CD4-positive, alpha-beta memory T cell (primary cell): Measurements from ENCODE around the gene ARVCF. TPM values are rescaled to one million over a fixed set of nuclear protein-coding genes. Genes with fewer than 3 reads are reported as not detected.

Source experiments
- CTCF ChIA-PET: fragments of 350-600 bp; sonication (Branson Sonifier 250); formaldehyde crosslinking; loops from one replicate; lab custom pipeline; 2021; ENCODE audit warnings: inconsistent platforms; ENCODE audit not compliant: partially characterized antibody; lab: Charles Lee
- POLR2A ChIA-PET: fragments of 350-600 bp; sonication (Branson Sonifier 250); formaldehyde crosslinking; loops from one replicate; lab custom pipeline; 2021; ENCODE audit not compliant: partially characterized antibody; lab: Charles Lee
- DNase-seq, 5 donors: peaks; one replicate each; pipeline versions ENCODE4 v3.0.0 to v3.0.0-alpha.2; 2020 to 2022; ENCODE audit warnings: mixed read lengths in 1 of 5
- H3K27ac ChIP-seq: one replicate; pipeline ENCODE4 v1.7.0; 2013; ENCODE audit warnings: low read depth, low read length
- H3K27me3 ChIP-seq: 2 replicates; pipeline ENCODE4 v1.7.0; 2013; ENCODE audit warnings: mild to moderate bottlenecking, low read length, moderate library complexity; ENCODE audit not compliant: insufficient read depth
- H3K36me3 ChIP-seq: 2 replicates; pipeline ENCODE4 v1.7.0; 2013; ENCODE audit warnings: mild to moderate bottlenecking, low read length, moderate library complexity; ENCODE audit not compliant: insufficient read depth
- H3K4me1 ChIP-seq: 2 replicates; pipeline ENCODE4 v1.7.0; 2013; ENCODE audit warnings: mild to moderate bottlenecking, low read length, moderate library complexity; ENCODE audit not compliant: insufficient read depth
- H3K4me3 ChIP-seq, 2 donors: one replicate each; pipeline ENCODE4 v1.7.0; 2013; ENCODE audit warnings: low read length in 2 of 2, mild to moderate bottlenecking in 1 of 2
- H3K9me3 ChIP-seq, 2 donors: one replicate each; pipeline ENCODE4 v1.7.0; 2013; ENCODE audit warnings: low read length in 2 of 2, control low read depth in 1 of 2; ENCODE audit not compliant: control insufficient read depth in 1 of 2
- H3K27ac Mint-ChIP-seq, 7 donors: one replicate each; pipeline ENCODE4 v1.8.0; 2020 to 2021; ENCODE audit warnings: mixed read lengths in 7 of 7, mild to moderate bottlenecking in 6 of 7, inconsistent platforms in 3 of 7, moderate library complexity in 3 of 7
- H3K27me3 Mint-ChIP-seq, 2 donors: one replicate each; pipeline ENCODE4 v1.8.0; 2020 to 2021; ENCODE audit warnings: mixed read lengths in 2 of 2
- H3K36me3 Mint-ChIP-seq, 2 donors: one replicate each; pipeline ENCODE4 v1.8.0; 2020 to 2021; ENCODE audit warnings: mixed read lengths in 2 of 2, inconsistent platforms in 1 of 2, mild to moderate bottlenecking in 1 of 2
- H3K4me1 Mint-ChIP-seq, 4 donors: one replicate each; pipeline ENCODE4 v1.8.0; 2020 to 2021; ENCODE audit warnings: mixed read lengths in 4 of 4, mild to moderate bottlenecking in 1 of 4
- H3K4me3 Mint-ChIP-seq, 8 donors: one replicate each; pipeline ENCODE4 v1.8.0; 2020 to 2021; ENCODE audit warnings: mixed read lengths in 8 of 8, mild to moderate bottlenecking in 7 of 8, moderate library complexity in 6 of 8, inconsistent platforms in 3 of 8
- H3K9me3 Mint-ChIP-seq, 8 donors: one replicate each; pipeline ENCODE4 v1.8.0; 2020 to 2021; ENCODE audit warnings: mixed read lengths in 8 of 8, mild to moderate bottlenecking in 5 of 8, inconsistent platforms in 3 of 8, moderate library complexity in 1 of 8
- intact Hi-C: fragments of 100-400 bp; cut with micrococcal nuclease; formaldehyde crosslinking; loops from one replicate; pipeline ENCODE4 v1.15.1; 2023
- polyA plus RNA-seq, 2 donors: library from polyadenylated mRNA; unstranded; fragments of 300-500 nt; fragmentation: Illumina TruSeq; gene quantifications; one replicate each; pipeline ENCODE4 v1.2.3, GENCODE V29; 2021
- total RNA-seq, 2 experiments: library from RNA; stranded (reverse); gene quantifications; one replicate each; pipeline ENCODE4 v1.2.3, GENCODE V29; 2021

Gene ARVCF
- total and polyA plus RNA-seq, 4 experiments from 2014 or later = 0.28 to 4.2 (median 3.5) TPM; not detected in 1

- no peaks in the 10 kb centered on the region for H3K4me1 ChIP-seq
- CTCF ChIA-PET = no interaction called here
- intact Hi-C loops = no loop called here
- no peak for DNase-seq
- H3K27ac ChIP-seq = no peak overlapping the region
- Mint-ChIP-seq H3K27ac (no peak overlapping the region), H3K27me3 (no peaks in the 10 kb centered on the region), H3K36me3 (peaks cover 0 to 6% of the 10 kb centered on the region in 2 donors), H3K9me3 (peaks cover 0 to 19% (median 14%) of the 10 kb centered on the region in 8 donors), H3K4me3 (no peak overlapping the region), H3K4me1 (no peaks in the 10 kb centered on the region)
- H3K27me3 ChIP-seq = no peaks in the 10 kb centered on the region
- H3K36me3 ChIP-seq = no peaks in the 10 kb centered on the region
- POLR2A ChIA-PET = no interaction called here
- no peaks in the 10 kb centered on the region for H3K9me3 ChIP-seq
- no peak overlapping the region for H3K4me3 ChIP-seq
Observed at GRCh38 chr22:19998991-19999820, 17.4 kb downstream of the ARVCF start.

GRCh38 chr22:19998232-19998951 is 18.2 kb downstream of the ARVCF start:
- H3K4me3 Mint-ChIP-seq = no peak overlapping the region
- H3K27ac Mint-ChIP-seq = no peak overlapping the region
- Histone ChIP-seq H3K4me3 (no peak overlapping the region), H3K27ac (no peak overlapping the region), H3K9me3 (no peaks in the 10 kb centered on the region), H3K36me3 (no peaks in the 10 kb centered on the region), H3K4me1 (no peaks in the 10 kb centered on the region), H3K27me3 (no peaks in the 10 kb centered on the region)
- no peak for DNase-seq
- ChIA-PET CTCF (no interaction called here), POLR2A (no interaction called here)
- intact Hi-C loops = no loop called here
- peaks cover 0 to 11% (median 7%) of the 10 kb centered on the region in 8 donors for H3K9me3 Mint-ChIP-seq
- H3K4me1 Mint-ChIP-seq = no peaks in the 10 kb centered on the region
- no peaks in the 10 kb centered on the region for H3K27me3 Mint-ChIP-seq
- H3K36me3 Mint-ChIP-seq = peaks cover 0 to 1% of the 10 kb centered on the region in 2 donors

GRCh38 chr22:19997561-19998231 is 18.9 kb downstream of the ARVCF start:
- H3K36me3 Mint-ChIP-seq = no peaks in the 10 kb centered on the region
- no peaks in the 10 kb centered on the region for H3K27me3 ChIP-seq
- no peaks in the 10 kb centered on the region for H3K9me3 ChIP-seq
- H3K9me3 Mint-ChIP-seq = peaks cover 0 to 5% (median under 1%) of the 10 kb centered on the region in 8 donors
- no peak overlapping the region for H3K27ac ChIP-seq
- POLR2A ChIA-PET = no interaction called here
- intact Hi-C loops = no loop called here
- CTCF ChIA-PET = no interaction called here
- no peaks in the 10 kb centered on the region for H3K4me1 ChIP-seq
- no peaks in the 10 kb centered on the region for H3K4me1 Mint-ChIP-seq
- H3K4me3 ChIP-seq = no peak overlapping the region
- DNase-seq = no peak
- H3K27ac Mint-ChIP-seq = no peak overlapping the region
- H3K36me3 ChIP-seq = no peaks in the 10 kb centered on the region
- H3K4me3 Mint-ChIP-seq = no peak overlapping the region
- no peaks in the 10 kb centered on the region for H3K27me3 Mint-ChIP-seq

GRCh38 chr22:19996694-19997384 is 19.8 kb downstream of the ARVCF start:
- H3K36me3 Mint-ChIP-seq = no peaks in the 10 kb centered on the region
- no peaks in the 10 kb centered on the region for H3K4me1 Mint-ChIP-seq
- H3K4me3 ChIP-seq = no peak overlapping the region
- no peaks in the 10 kb centered on the region for H3K9me3 ChIP-seq
- H3K27ac Mint-ChIP-seq = no peak overlapping the region
- intact Hi-C loops = no loop called here
- DNase-seq = no peak
- no peaks in the 10 kb centered on the region for H3K27me3 ChIP-seq
- H3K27ac ChIP-seq = no peak overlapping the region
- H3K4me1 ChIP-seq = no peaks in the 10 kb centered on the region
- no peak overlapping the region for H3K4me3 Mint-ChIP-seq
- peaks cover 0 to under 1% (median 0%) of the 10 kb centered on the region in 8 donors for H3K9me3 Mint-ChIP-seq
- no peaks in the 10 kb centered on the region for H3K36me3 ChIP-seq
- ChIA-PET POLR2A (no interaction called here), CTCF (no interaction called here)
- H3K27me3 Mint-ChIP-seq = no peaks in the 10 kb centered on the region

DNA sequence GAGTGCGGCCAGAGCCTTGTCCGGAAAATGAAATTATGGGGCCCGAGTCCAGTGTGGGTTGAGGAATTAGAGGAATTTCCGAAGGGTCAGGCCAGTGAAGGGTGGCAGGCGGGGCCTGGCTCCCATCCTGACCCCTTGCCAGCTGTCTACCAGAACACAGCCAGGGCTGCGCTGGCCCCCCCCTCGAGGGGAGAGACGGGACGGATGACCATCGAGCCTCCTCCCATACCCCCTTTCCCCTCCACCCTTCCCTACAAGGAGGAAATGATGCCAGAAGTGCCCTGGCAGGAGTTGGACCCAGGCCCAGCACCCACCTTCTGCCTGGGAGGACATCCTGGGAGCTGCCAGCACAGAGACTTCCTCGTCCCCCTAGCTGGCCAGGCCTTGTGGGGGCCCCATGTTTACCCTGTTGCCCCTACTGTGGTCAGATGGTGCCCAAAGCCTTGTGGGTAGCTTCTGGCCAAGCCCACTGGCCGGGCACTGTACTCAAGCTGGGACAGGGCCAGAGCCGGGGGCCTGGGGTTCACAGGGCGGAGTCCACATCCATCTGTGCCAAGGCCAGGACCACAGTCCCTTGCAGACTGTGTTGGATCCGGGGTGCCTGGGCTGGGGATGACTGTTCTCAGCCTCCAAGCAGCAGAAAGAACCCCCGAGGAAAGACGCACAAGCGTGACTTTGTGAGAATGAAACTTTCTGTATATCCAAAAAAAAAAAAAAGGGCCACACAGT is 20.8 kb downstream of the ARVCF start:
- intact Hi-C loops = no loop called here
- H3K27ac Mint-ChIP-seq = no peak overlapping the region

GRCh38 chr22:19994851-19995610 is 21.6 kb downstream of the ARVCF start:
- Mint-ChIP-seq H3K9me3 (no peaks in the 10 kb centered on the region), H3K4me3 (no peak overlapping the region)
- CTCF ChIA-PET = no interaction called here

More for the DNA sequence above, 20.8 kb downstream of the ARVCF start:
- Histone ChIP-seq H3K27me3 (no peaks in the 10 kb centered on the region), H3K9me3 (no peaks in the 10 kb centered on the region), H3K27ac (no peak overlapping the region), H3K36me3 (no peaks in the 10 kb centered on the region), H3K4me3 (no peak overlapping the region), H3K4me1 (no peaks in the 10 kb centered on the region)
- no peaks in the 10 kb centered on the region for H3K9me3 Mint-ChIP-seq
- H3K36me3 Mint-ChIP-seq = no peaks in the 10 kb centered on the region
- H3K4me3 Mint-ChIP-seq = no peak overlapping the region
- CTCF ChIA-PET = no interaction called here
- no peaks in the 10 kb centered on the region for H3K27me3 Mint-ChIP-seq
- no peaks in the 10 kb centered on the region for H3K4me1 Mint-ChIP-seq
- DNase-seq = no peak
- POLR2A ChIA-PET = interaction anchor here (0.6 kb wide), 1 partner anchor 25 kb away, joined by 3 read pairs; no protein-coding TSS in a partner anchor

More at GRCh38 chr22:19994851-19995610, 21.6 kb downstream of the ARVCF start:
- POLR2A ChIA-PET = no interaction called here
- H3K4me1 Mint-ChIP-seq = no peaks in the 10 kb centered on the region
- Histone ChIP-seq H3K27me3 (no peaks in the 10 kb centered on the region), H3K4me3 (no peak overlapping the region), H3K36me3 (no peaks in the 10 kb centered on the region), H3K27ac (no peak overlapping the region), H3K9me3 (no peaks in the 10 kb centered on the region), H3K4me1 (no peaks in the 10 kb centered on the region)
- intact Hi-C loops = no loop called here
- DNase-seq = no peak
- H3K27me3 Mint-ChIP-seq = no peaks in the 10 kb centered on the region
- H3K36me3 Mint-ChIP-seq = no peaks in the 10 kb centered on the region
- H3K27ac Mint-ChIP-seq = no peak overlapping the region
